Measurements from ENCODE around the gene NKX6-2. TPM values are rescaled to one million over a fixed set of nuclear protein-coding genes. Genes with fewer than 3 reads are reported as not detected.

NKX6-2 gene
- total RNA-seq, 1 donor from 2014 or later: not detected

- Histone ChIP-seq H3K27ac (no peak overlapping the region), H3K36me3 (peaks cover 35% of the 10 kb centered on the region), H3K4me1 (no peaks in the 10 kb centered on the region), H3K9me3 (no peaks in the 10 kb centered on the region), H3K4me3 (no peak overlapping the region), H3K27me3 (ENCODE audit: low read depth) (no peaks in the 10 kb centered on the region)
- intact Hi-C loops (cut with DNase I): no loop called here
- DNase-seq (no peak), ATAC-seq (no peak)
- TF ChIP-seq CTCF (IDR thresholded peaks at IDR 0.05): no peak
These were observed 37.2 kb downstream of the NKX6-2 start for GRCh38 chr10:132748545-132749370.

- ATAC-seq (no peak), DNase-seq (no peak)
- intact Hi-C loops (cut with DNase I): no loop called here
- Histone ChIP-seq H3K27ac (no peak overlapping the region), H3K4me1 (no peaks in the 10 kb centered on the region), H3K27me3 (ENCODE audit: low read depth) (no peaks in the 10 kb centered on the region), H3K9me3 (no peaks in the 10 kb centered on the region), H3K4me3 (no peak overlapping the region), H3K36me3 (peaks cover 29% of the 10 kb centered on the region)
- no peak for TF ChIP-seq CTCF (IDR thresholded peaks at IDR 0.05)
These were observed 37.8 kb downstream of the NKX6-2 start for GRCh38 chr10:132748135-132748534.

- TF ChIP-seq CTCF (IDR thresholded peaks at IDR 0.05): no peak
- intact Hi-C loops (cut with DNase I): no loop called here
- ATAC-seq (no peak), DNase-seq (no peak)
- peaks cover 24% of the 10 kb centered on the region for H3K36me3 ChIP-seq
- H3K27ac ChIP-seq: no peak overlapping the region
- no peaks in the 10 kb centered on the region for H3K9me3 ChIP-seq
- no peaks in the 10 kb centered on the region for H3K4me1 ChIP-seq
- no peak overlapping the region for H3K4me3 ChIP-seq
- no peaks in the 10 kb centered on the region for H3K27me3 ChIP-seq (ENCODE audit: low read depth)
These were observed 38.9 kb downstream of the NKX6-2 start for GRCh38 chr10:132746801-132747625.

- TF ChIP-seq CTCF (IDR thresholded peaks at IDR 0.05): no peak
- Histone ChIP-seq H3K4me3 (no peak overlapping the region), H3K27ac (no peak overlapping the region), H3K4me1 (no peaks in the 10 kb centered on the region), H3K9me3 (no peaks in the 10 kb centered on the region), H3K27me3 (ENCODE audit: low read depth) (no peaks in the 10 kb centered on the region), H3K36me3 (peaks cover 26% of the 10 kb centered on the region)
- ATAC-seq (no peak), DNase-seq (no peak)
- intact Hi-C loops (cut with DNase I): no loop called here
These were observed 39.6 kb downstream of the NKX6-2 start for GRCh38 chr10:132746386-132746785.

- intact Hi-C loops (cut with DNase I): no loop called here
- no peak overlapping the region for H3K27ac ChIP-seq
- H3K4me3 ChIP-seq: no peak overlapping the region
- H3K36me3 ChIP-seq: peaks cover 22% of the 10 kb centered on the region
- H3K27me3 ChIP-seq (ENCODE audit: low read depth): no peaks in the 10 kb centered on the region
- no peaks in the 10 kb centered on the region for H3K4me1 ChIP-seq
- TF ChIP-seq CTCF (IDR thresholded peaks at IDR 0.05): no peak
- ATAC-seq: no peak
- DNase-seq: no peak
- H3K9me3 ChIP-seq: no peaks in the 10 kb centered on the region
These were observed 40.0 kb downstream of the NKX6-2 start for GRCh38 chr10:132745971-132746370.

All from lower lobe of right lung (tissue), 2 donors.